B cell (primary cell): ENCODE data around the gene SERPINE2. TPM values are rescaled to one million over a fixed set of nuclear protein-coding genes. Genes with fewer than 3 reads are reported as not detected.

Experiments
- ATAC-seq: fragments of 200-7000 bp; cut with Tn5 transposase; one replicate; pipeline ENCODE4 v1.10.0; 2021; ENCODE audit warnings: low read depth, mild to moderate bottlenecking, moderate number of reproducible peaks, moderate library complexity
- CTCF ChIA-PET: fragments of 350-600 bp; sonication (Branson Sonifier 250); formaldehyde crosslinking; loops from one replicate; lab custom pipeline; 2021; ENCODE audit warnings: antibody characterized with exemption, inconsistent platforms; lab: Charles Lee
- POLR2A ChIA-PET: fragments of 350-600 bp; sonication (Branson Sonifier 250); formaldehyde crosslinking; loops from one replicate; lab custom pipeline; 2021; ENCODE audit warnings: antibody characterized with exemption; lab: Charles Lee
- DNase-seq: peaks from one replicate; pipeline ENCODE4 v3.0.0; 2013
- H2AFZ ChIP-seq: 2 replicates; pipeline ENCODE4 v1.6.1; 2012; ENCODE audit warnings: mild to moderate bottlenecking, low read depth, low read length; ENCODE audit not compliant: insufficient read depth, poor library complexity, severe bottlenecking
- H3K27ac ChIP-seq, 2 donors: 1 replicate in 1 of 2; 2 replicates in 1 of 2; pipeline ENCODE4 v1.5.1; 2012 to 2013; ENCODE audit warnings: low read length in 2 of 2, mild to moderate bottlenecking in 2 of 2, moderate library complexity in 1 of 2
- H3K27me3 ChIP-seq, 4 experiments: fragments of 200-600 bp in 1 of 4; sonication (generic) in 1 of 4; replicated peaks in 1 of 4; 1 replicate in 2 of 4; 2 replicates in 2 of 4; pipeline versions ENCODE4 v1.6.1 to v1.7.0; 2013 to 2016; ENCODE audit warnings: low read length in 3 of 4, mild to moderate bottlenecking in 2 of 4, mixed read lengths in 1 of 4, moderate library complexity in 1 of 4; ENCODE audit not compliant: insufficient read depth in 4 of 4, control insufficient read depth in 3 of 4; ENCODE audit errors: control extremely low read depth in 1 of 4
- H3K36me3 ChIP-seq, 2 experiments: replicated peaks in 1 of 2; 1 replicate in 1 of 2; 2 replicates in 1 of 2; pipeline versions ENCODE4 v1.6.1 to v1.7.1; 2013; ENCODE audit warnings: low read length in 1 of 2; ENCODE audit not compliant: insufficient read depth in 2 of 2, control insufficient read depth in 1 of 2; ENCODE audit errors: control extremely low read depth in 1 of 2, extremely low read depth in 1 of 2
- H3K4me1 ChIP-seq, 2 donors: fragments of 200-600 bp in 1 of 2; sonication (generic) in 1 of 2; 1 replicate in 1 of 2; 2 replicates in 1 of 2; pipeline versions ENCODE4 v1.5.1 to v1.6.1; 2013 to 2017; ENCODE audit warnings: low read length in 2 of 2; ENCODE audit not compliant: control insufficient read depth in 2 of 2, insufficient read depth in 2 of 2
- H3K4me2 ChIP-seq: replicated peaks from 2 replicates; pipeline ENCODE3; 2012; ENCODE audit warnings: mild to moderate bottlenecking, low read depth, low read length; ENCODE audit not compliant: poor library complexity, severe bottlenecking
- H3K4me3 ChIP-seq, 5 experiments: fragments of 200-600 bp in 1 of 5; sonication (generic) in 1 of 5; 1 replicate in 3 of 5; 2 replicates in 2 of 5; pipeline versions ENCODE4 v1.5.1 to v1.7.0; 2011 to 2016; ENCODE audit warnings: low read length in 4 of 5, mild to moderate bottlenecking in 4 of 5, low read depth in 2 of 5, control low read depth in 1 of 5, moderate library complexity in 1 of 5; ENCODE audit not compliant: insufficient read depth in 1 of 5; ENCODE audit errors: control extremely low read depth in 1 of 5, extremely low read depth in 1 of 5
- H3K79me2 ChIP-seq: fragments of 200-600 bp; sonication (generic); one replicate; pipeline ENCODE4 v1.6.0; 2016; ENCODE audit warnings: low read length; ENCODE audit not compliant: control insufficient read depth, insufficient read depth
- H3K9ac ChIP-seq: fragments of 200-600 bp; sonication (generic); 2 replicates; pipeline ENCODE4 v1.6.1; 2017; ENCODE audit warnings: mild to moderate bottlenecking, low read length, moderate library complexity
- H3K9me3 ChIP-seq, 3 donors: one replicate each; pipeline versions ENCODE4 v1.6.1 to v1.7.1; 2013; ENCODE audit warnings: low read length in 2 of 3; ENCODE audit not compliant: control insufficient read depth in 2 of 3, insufficient read depth in 1 of 3; ENCODE audit errors: control extremely low read depth in 1 of 3
- H4K20me1 ChIP-seq: 2 replicates; pipeline ENCODE4 v1.6.0; 2012; ENCODE audit warnings: mild to moderate bottlenecking, low read length; ENCODE audit not compliant: insufficient read depth, control insufficient read depth, poor library complexity, severe bottlenecking
- H3K27ac Mint-ChIP-seq: one replicate; pipeline ENCODE4 v1.8.0; 2021; ENCODE audit warnings: mixed read lengths
- H3K27me3 Mint-ChIP-seq: one replicate; pipeline ENCODE4 v1.8.0; 2021; ENCODE audit warnings: mixed read lengths
- H3K4me1 Mint-ChIP-seq: one replicate; pipeline ENCODE4 v1.8.0; 2021; ENCODE audit warnings: mixed read lengths
- H3K4me3 Mint-ChIP-seq: one replicate; pipeline ENCODE4 v1.8.0; 2021; ENCODE audit warnings: mixed read lengths
- H3K9me3 Mint-ChIP-seq: one replicate; pipeline ENCODE4 v1.8.0; 2022; ENCODE audit warnings: mixed read lengths; ENCODE audit not compliant: insufficient read depth
- EZH2 ChIP-seq: IDR thresholded peaks from 2 replicates; pipeline ENCODE4 v1.6.1; 2012; ENCODE audit warnings: borderline replicate concordance, low read depth, mild to moderate bottlenecking, moderate library complexity, low read length; ENCODE audit not compliant: insufficient read depth, poor library complexity, severe bottlenecking
- WGBS: methylation state at CpG from one replicate; pipeline ENCODE4 v1.1.5; 2013; ENCODE audit warnings: missing lambda C conversion rate; ENCODE audit not compliant: insufficient coverage; 5-methylcytosine and 5-hydroxymethylcytosine counted together
- intact Hi-C: fragments of 100-400 bp; cut with micrococcal nuclease; formaldehyde crosslinking; loops from one replicate; pipeline ENCODE4 v1.10.0; 2022
- polyA plus RNA-seq: library from polyadenylated mRNA; depleted of rRNA; stranded (reverse); fragments of >200 nt; gene quantifications from 2 replicates; pipeline ENCODE4 v1.2.3, GENCODE V29; 2012
- total RNA-seq, 2 donors: library from RNA; stranded (reverse); fragments of 120-200 nt in 1 of 2; gene quantifications; 1 replicate in 1 of 2; 2 replicates in 1 of 2; pipeline versions ENCODE4 v1.2.3 to v1.2.4, GENCODE V29; 2013 to 2022
- TF ChIP-seq, protein P1 (sequence below): fragments of 200-600 bp; IDR thresholded peaks from one replicate; pipeline ENCODE4 v1.8.0; 2022; ENCODE audit warnings: antibody characterized with exemption, mild to moderate bottlenecking

Gene SERPINE2
- total and polyA plus RNA-seq, 2 donors (not counting 1 experiment from before 2014, with no cell fraction given): 0.45 to 1.8 TPM

DNA sequence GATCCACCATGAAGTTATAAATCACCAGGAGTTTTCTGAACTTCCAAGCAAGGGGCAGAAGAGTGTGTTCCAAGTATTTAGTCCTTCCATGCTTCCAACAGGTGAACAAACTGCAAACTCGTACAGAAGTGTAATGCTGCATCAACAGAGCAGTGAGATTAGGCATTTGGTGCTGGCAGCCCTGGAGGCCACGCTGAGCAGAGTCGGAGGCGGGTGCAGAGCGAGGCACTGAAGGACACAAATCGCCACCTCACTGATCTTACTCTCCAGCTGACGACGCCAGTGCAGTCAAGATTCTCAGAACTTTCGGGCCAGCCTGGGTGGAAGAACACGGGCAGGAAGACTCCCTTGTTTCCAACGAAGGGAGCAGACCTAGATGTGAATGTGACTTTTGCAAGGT, 39.2 kb downstream of the SERPINE2 start:
- POLR2A ChIA-PET: no interaction called here
- no peaks in the 10 kb centered on the region for H3K27me3 ChIP-seq
- Mint-ChIP-seq H3K27ac (no peak overlapping the region), H3K4me1 (no peaks in the 10 kb centered on the region), H3K9me3 (no peaks in the 10 kb centered on the region), H3K4me3 (no peak overlapping the region), H3K27me3 (no peaks in the 10 kb centered on the region)
- no peak overlapping the region for H2AFZ ChIP-seq
- no peak for ATAC-seq
- no peaks in the 10 kb centered on the region for H3K4me1 ChIP-seq
- no peaks in the 10 kb centered on the region for H4K20me1 ChIP-seq
- peaks cover 0 to 5% (median 0%) of the 10 kb centered on the region in 3 donors for H3K9me3 ChIP-seq
- DNase-seq: no peak
- H3K79me2 ChIP-seq: no peaks in the 10 kb centered on the region
- no peak overlapping the region for H3K4me2 ChIP-seq
- no peak overlapping the region for H3K27ac ChIP-seq
- intact Hi-C loops: no loop called here
- H3K4me3 ChIP-seq: no peak overlapping the region
- WGBS: 96% methylated on average over 11 of the region's 11 CpGs
- H3K36me3 ChIP-seq: no peaks in the 10 kb centered on the region
- CTCF ChIA-PET: interaction anchor here (0.7 kb wide), 1 partner anchor 283 kb away, joined by 3 read pairs; no protein-coding TSS in a partner anchor
- H3K9ac ChIP-seq: no peak overlapping the region
- TF ChIP-seq, protein P1, sequence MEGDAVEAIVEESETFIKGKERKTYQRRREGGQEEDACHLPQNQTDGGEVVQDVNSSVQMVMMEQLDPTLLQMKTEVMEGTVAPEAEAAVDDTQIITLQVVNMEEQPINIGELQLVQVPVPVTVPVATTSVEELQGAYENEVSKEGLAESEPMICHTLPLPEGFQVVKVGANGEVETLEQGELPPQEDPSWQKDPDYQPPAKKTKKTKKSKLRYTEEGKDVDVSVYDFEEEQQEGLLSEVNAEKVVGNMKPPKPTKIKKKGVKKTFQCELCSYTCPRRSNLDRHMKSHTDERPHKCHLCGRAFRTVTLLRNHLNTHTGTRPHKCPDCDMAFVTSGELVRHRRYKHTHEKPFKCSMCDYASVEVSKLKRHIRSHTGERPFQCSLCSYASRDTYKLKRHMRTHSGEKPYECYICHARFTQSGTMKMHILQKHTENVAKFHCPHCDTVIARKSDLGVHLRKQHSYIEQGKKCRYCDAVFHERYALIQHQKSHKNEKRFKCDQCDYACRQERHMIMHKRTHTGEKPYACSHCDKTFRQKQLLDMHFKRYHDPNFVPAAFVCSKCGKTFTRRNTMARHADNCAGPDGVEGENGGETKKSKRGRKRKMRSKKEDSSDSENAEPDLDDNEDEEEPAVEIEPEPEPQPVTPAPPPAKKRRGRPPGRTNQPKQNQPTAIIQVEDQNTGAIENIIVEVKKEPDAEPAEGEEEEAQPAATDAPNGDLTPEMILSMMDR: no peak
- TF ChIP-seq EZH2: no peak

- Mint-ChIP-seq H3K27ac (no peak overlapping the region), H3K4me1 (no peaks in the 10 kb centered on the region), H3K27me3 (no peaks in the 10 kb centered on the region), H3K4me3 (no peak overlapping the region), H3K9me3 (no peaks in the 10 kb centered on the region)
- no peak overlapping the region for H3K4me3 ChIP-seq
- no peak for TF ChIP-seq EZH2
- TF ChIP-seq, protein P1: no peak
- H3K9me3 ChIP-seq: peaks cover 0 to 5% (median 0%) of the 10 kb centered on the region in 3 donors
- no peak overlapping the region for H3K4me2 ChIP-seq
- no peaks in the 10 kb centered on the region for H4K20me1 ChIP-seq
- no peak overlapping the region for H2AFZ ChIP-seq
- no peak for DNase-seq
- H3K4me1 ChIP-seq: no peaks in the 10 kb centered on the region
- no peak for ATAC-seq
- no peaks in the 10 kb centered on the region for H3K27me3 ChIP-seq
- H3K27ac ChIP-seq: no peak overlapping the region
- H3K9ac ChIP-seq: no peak overlapping the region
- H3K36me3 ChIP-seq: no peaks in the 10 kb centered on the region
- CTCF ChIA-PET: interaction anchor here (1.2 to 2.7 kb wide), 3 partner anchors 15 to 285 kb away, joined by 3 to 11 read pairs (median 4); no protein-coding TSS in a partner anchor
- POLR2A ChIA-PET: no interaction called here
- no CpG with 5 or more reads among the region's 2 CpGs for WGBS
- no peaks in the 10 kb centered on the region for H3K79me2 ChIP-seq
- intact Hi-C loops: no loop called here
These were observed 40.1 kb downstream of the SERPINE2 start for GRCh38 chr2:223998948-223999347.
